ENCODE results near the gene GJC1. TPM values are rescaled to one million over a fixed set of nuclear protein-coding genes. Genes with fewer than 3 reads are reported as not detected.

GJC1 gene
- polyA plus RNA-seq, 1 donor from 2014 or later: 8.0 TPM

- Histone ChIP-seq H3K79me2 (replicated peaks; ENCODE audit: insufficient read depth, low read length) (no peaks in the 10 kb centered on the region), H3K9ac (ENCODE audit: low read length) (no peak within 1 kb of the TSS), H3K9me2 (ENCODE audit: insufficient read depth, low read length) (no peaks in the 10 kb centered on the region), H3K27me3 (ENCODE audit: insufficient read depth, low read depth, low read length) (no peaks in the 10 kb centered on the region), H4K20me1 (ENCODE audit: insufficient read depth) (no peaks in the 10 kb centered on the region), H3K4me3 (ENCODE audit: low read length) (no peak within 1 kb of the TSS), H3K27ac (ENCODE audit: low read length) (no peak within 1 kb of the TSS), H3K4me2 (ENCODE audit: low read length) (no peak within 1 kb of the TSS), H3K9me3 (ENCODE audit: low read length) (no peaks in the 10 kb centered on the region), H2AFZ (ENCODE audit: low read depth, low read length) (no peak within 1 kb of the TSS), H3K36me3 (ENCODE audit: insufficient read depth, low read length) (no peaks in the 10 kb centered on the region), H3F3A (ENCODE audit: insufficient read depth, low read length, poor library complexity, severe bottlenecking) (no peaks in the 10 kb centered on the region)
- TF ChIP-seq RAD21 (conservative IDR thresholded peaks at IDR 0.05) (no peak), EZH2 (IDR thresholded peaks at IDR 0.05; ENCODE audit: borderline replicate concordance, insufficient read depth, low read length, poor library complexity, severe bottlenecking) (no peak), POLR2AphosphoS5 (IDR thresholded peaks at IDR 0.05) (no peak), TAF1 (IDR thresholded peaks at IDR 0.05; ENCODE audit: low read depth) (no peak), CTCF (IDR thresholded peaks at IDR 0.05; ENCODE audit: poor library complexity, severe bottlenecking) (no peak), EP300 (conservative IDR thresholded peaks at IDR 0.05; ENCODE audit: poor library complexity, severe bottlenecking) (no peak), SMC3 (conservative IDR thresholded peaks at IDR 0.05; ENCODE audit: poor library complexity) (no peak), MXI1 (conservative IDR thresholded peaks at IDR 0.05; ENCODE audit: poor library complexity, severe bottlenecking) (no peak)
- TF ChIP-seq, protein P1, sequence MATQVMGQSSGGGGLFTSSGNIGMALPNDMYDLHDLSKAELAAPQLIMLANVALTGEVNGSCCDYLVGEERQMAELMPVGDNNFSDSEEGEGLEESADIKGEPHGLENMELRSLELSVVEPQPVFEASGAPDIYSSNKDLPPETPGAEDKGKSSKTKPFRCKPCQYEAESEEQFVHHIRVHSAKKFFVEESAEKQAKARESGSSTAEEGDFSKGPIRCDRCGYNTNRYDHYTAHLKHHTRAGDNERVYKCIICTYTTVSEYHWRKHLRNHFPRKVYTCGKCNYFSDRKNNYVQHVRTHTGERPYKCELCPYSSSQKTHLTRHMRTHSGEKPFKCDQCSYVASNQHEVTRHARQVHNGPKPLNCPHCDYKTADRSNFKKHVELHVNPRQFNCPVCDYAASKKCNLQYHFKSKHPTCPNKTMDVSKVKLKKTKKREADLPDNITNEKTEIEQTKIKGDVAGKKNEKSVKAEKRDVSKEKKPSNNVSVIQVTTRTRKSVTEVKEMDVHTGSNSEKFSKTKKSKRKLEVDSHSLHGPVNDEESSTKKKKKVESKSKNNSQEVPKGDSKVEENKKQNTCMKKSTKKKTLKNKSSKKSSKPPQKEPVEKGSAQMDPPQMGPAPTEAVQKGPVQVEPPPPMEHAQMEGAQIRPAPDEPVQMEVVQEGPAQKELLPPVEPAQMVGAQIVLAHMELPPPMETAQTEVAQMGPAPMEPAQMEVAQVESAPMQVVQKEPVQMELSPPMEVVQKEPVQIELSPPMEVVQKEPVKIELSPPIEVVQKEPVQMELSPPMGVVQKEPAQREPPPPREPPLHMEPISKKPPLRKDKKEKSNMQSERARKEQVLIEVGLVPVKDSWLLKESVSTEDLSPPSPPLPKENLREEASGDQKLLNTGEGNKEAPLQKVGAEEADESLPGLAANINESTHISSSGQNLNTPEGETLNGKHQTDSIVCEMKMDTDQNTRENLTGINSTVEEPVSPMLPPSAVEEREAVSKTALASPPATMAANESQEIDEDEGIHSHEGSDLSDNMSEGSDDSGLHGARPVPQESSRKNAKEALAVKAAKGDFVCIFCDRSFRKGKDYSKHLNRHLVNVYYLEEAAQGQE (IDR thresholded peaks at IDR 0.05; ENCODE audit: borderline replicate concordance): no peak
Measured at GRCh38 chr17:44847586-44847985, 17.5 kb upstream of the GJC1 start, which contains the start of gene HIGD1B. Gene HIGD1B (plus strand): TSS chr17:44847883. CDS start chr17:44848153, 270 bp downstream.

DNA sequence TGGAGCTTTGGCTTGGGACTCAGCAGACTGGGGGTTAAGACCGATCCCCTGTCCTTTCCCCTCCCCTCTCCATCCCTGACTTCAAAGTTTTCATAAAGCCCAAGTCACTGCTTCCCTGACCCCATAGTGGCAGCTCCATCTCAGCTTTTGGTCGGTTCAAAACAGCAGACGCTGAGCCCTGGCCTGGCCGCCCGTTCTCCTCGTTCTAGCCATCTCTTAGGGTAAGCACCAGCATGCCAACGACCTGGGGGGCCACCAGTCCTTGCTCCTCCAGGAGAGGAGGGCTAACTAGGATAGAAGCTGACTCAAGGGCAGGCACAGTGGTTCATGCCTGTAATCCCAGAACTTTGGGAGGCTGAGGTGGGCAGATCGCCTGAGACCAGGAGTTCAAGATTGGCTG, 16.1 kb upstream of the GJC1 start:
- Histone ChIP-seq H3F3A (ENCODE audit: insufficient read depth, low read length, poor library complexity, severe bottlenecking) (no peaks in the 10 kb centered on the region), H2AFZ (ENCODE audit: low read depth, low read length) (no peak overlapping the region), H3K36me3 (ENCODE audit: insufficient read depth, low read length) (no peaks in the 10 kb centered on the region), H3K27ac (ENCODE audit: low read length) (no peak overlapping the region), H3K79me2 (replicated peaks; ENCODE audit: insufficient read depth, low read length) (no peaks in the 10 kb centered on the region), H3K4me3 (ENCODE audit: low read length) (no peak overlapping the region), H3K9me2 (ENCODE audit: insufficient read depth, low read length) (no peaks in the 10 kb centered on the region), H3K4me2 (ENCODE audit: low read length) (no peak overlapping the region), H3K9me3 (ENCODE audit: low read length) (no peaks in the 10 kb centered on the region), H3K9ac (ENCODE audit: low read length) (no peak overlapping the region), H4K20me1 (ENCODE audit: insufficient read depth) (no peaks in the 10 kb centered on the region), H3K27me3 (ENCODE audit: insufficient read depth, low read depth, low read length) (no peaks in the 10 kb centered on the region)
- TF ChIP-seq MXI1 (conservative IDR thresholded peaks at IDR 0.05; ENCODE audit: poor library complexity, severe bottlenecking) (no peak), EZH2 (IDR thresholded peaks at IDR 0.05; ENCODE audit: borderline replicate concordance, insufficient read depth, low read length, poor library complexity, severe bottlenecking) (no peak), EP300 (conservative IDR thresholded peaks at IDR 0.05; ENCODE audit: poor library complexity, severe bottlenecking) (no peak), SMC3 (conservative IDR thresholded peaks at IDR 0.05; ENCODE audit: poor library complexity) (no peak), TAF1 (IDR thresholded peaks at IDR 0.05; ENCODE audit: low read depth) (no peak), CTCF (IDR thresholded peaks at IDR 0.05; ENCODE audit: poor library complexity, severe bottlenecking) (no peak), RAD21 (conservative IDR thresholded peaks at IDR 0.05) (no peak), POLR2AphosphoS5 (IDR thresholded peaks at IDR 0.05) (no peak)
- TF ChIP-seq, protein P1 (IDR thresholded peaks at IDR 0.05; ENCODE audit: borderline replicate concordance): no peak
